Lower leg skin (tissue), 4 donors: ENCODE data around the gene RPS14. TPM values are rescaled to one million over a fixed set of nuclear protein-coding genes. Genes with fewer than 3 reads are reported as not detected.

Experiments used
- DNase-seq, 2 donors: peaks; one replicate each; pipeline ENCODE4 v3.0.0-alpha.2; 2019; ENCODE audit warnings: low spot score in 2 of 2
- H3K4me3 ChIP-seq: fragments of 200-600 bp; sonication (generic); 2 replicates; pipeline ENCODE4 v1.5.1; 2017; ENCODE audit warnings: mild to moderate bottlenecking, low read depth; ENCODE audit not compliant: poor library complexity, severe bottlenecking
- CTCF ChIP-seq, 3 donors: fragments of 450-650 bp; IDR thresholded peaks; one replicate each; pipeline ENCODE4 v1.5.1; 2016; ENCODE audit warnings: antibody characterized with exemption in 3 of 3, mild to moderate bottlenecking in 3 of 3, moderate library complexity in 2 of 3
- POLR2A ChIP-seq, 2 donors: fragments of 450-650 bp; IDR thresholded peaks; one replicate each; pipeline ENCODE4 v1.6.1; 2016 to 2017; ENCODE audit warnings: antibody characterized with exemption in 2 of 2, mild to moderate bottlenecking in 1 of 2, moderate library complexity in 1 of 2
- WGBS, 2 donors: methylation state at CpG; one replicate each; pipeline ENCODE4 v1.1.5; 2018; 5-methylcytosine and 5-hydroxymethylcytosine counted together
- intact Hi-C: fragments of 100-400 bp; cut with DNase I; formaldehyde crosslinking; loops from one replicate; pipeline ENCODE4 v1.15.0; 2023; ENCODE audit warnings: low total_unique reads
- total RNA-seq, 4 donors: library from RNA; depleted of rRNA; stranded (reverse); fragments of >200 nt; gene quantifications; one replicate each; pipeline ENCODE4 v1.1.0, GENCODE V29; 2016

RPS14 gene
- total RNA-seq, 4 donors from 2014 or later = 2,497 to 4,490 (median 3,854) TPM

GRCh38 chr5:150408231-150408943 lies 41.2 kb downstream of the RPS14 start:
- no peak for DNase-seq
- TF ChIP-seq CTCF (IDR thresholded peaks at IDR 0.05) (no peak), POLR2A (IDR thresholded peaks at IDR 0.05) (no peak)
- intact Hi-C loops = no loop called here
- no peak overlapping the region for H3K4me3 ChIP-seq
- WGBS, 2 donors = 92% methylated on average over 8 of the region's 8 CpGs

- no peak for TF ChIP-seq CTCF (IDR thresholded peaks at IDR 0.05)
- no peak for TF ChIP-seq POLR2A (IDR thresholded peaks at IDR 0.05)
- WGBS, 2 donors = 69 to 75% methylated on average over 13 of the region's 13 CpGs
- H3K4me3 ChIP-seq = no peak overlapping the region
These were observed 42.3 kb downstream of the RPS14 start for GRCh38 chr5:150407096-150407720.

GRCh38 chr5:150406723-150407095 lies 42.8 kb downstream of the RPS14 start:
- no peak overlapping the region for H3K4me3 ChIP-seq
- intact Hi-C loops = no loop called here
- WGBS, 2 donors = 66 to 73% methylated on average over 10 of the region's 10 CpGs
- no peak for TF ChIP-seq POLR2A (IDR thresholded peaks at IDR 0.05)
- no peak for TF ChIP-seq CTCF (IDR thresholded peaks at IDR 0.05)
- no peak for DNase-seq

More at GRCh38 chr5:150407096-150407720, 42.3 kb downstream of the RPS14 start:
- intact Hi-C loops = no loop called here
- no peak for DNase-seq

- 83 to 87% methylated on average over 4 of the region's 4 CpGs for WGBS, 2 donors
- H3K4me3 ChIP-seq = no peak overlapping the region
- no peak for DNase-seq
- intact Hi-C loops = no loop called here
- no peak for TF ChIP-seq CTCF (IDR thresholded peaks at IDR 0.05)
These were observed 43.3 kb downstream of the RPS14 start for GRCh38 chr5:150406103-150406722.

- TF ChIP-seq POLR2A (IDR thresholded peaks at IDR 0.05) (no peak), CTCF (IDR thresholded peaks at IDR 0.05) (no peak)
- WGBS, 2 donors = 64 to 80% methylated on average over 9 of the region's 9 CpGs
These were observed 44.4 kb downstream of the RPS14 start for GRCh38 chr5:150404941-150405816.

More at GRCh38 chr5:150404941-150405816, 44.4 kb downstream of the RPS14 start:
- no peak for DNase-seq
- H3K4me3 ChIP-seq = no peak overlapping the region
- intact Hi-C loops = no loop called here
